HL-60 (cell line): ENCODE data around the gene POLR1F.

Experiments
- DNase-seq, 2 experiments: peaks; one replicate each; pipeline ENCODE4 v3.0.0-alpha.2; 2010 to 2020; ENCODE audit warnings: low read depth in 1 of 2, low spot score in 1 of 2
- H3K27ac ChIP-seq: fragments of 250-450 bp; sonication (Bioruptor Pico); replicated peaks from 2 replicates; pipeline ENCODE4 v1.5.1; 2020; ENCODE audit warnings: mild to moderate bottlenecking, moderate library complexity
- H3K27me3 ChIP-seq: fragments of 250-450 bp; sonication (Bioruptor Pico); 2 replicates; pipeline ENCODE4 v1.5.1; 2021; ENCODE audit warnings: mild to moderate bottlenecking, moderate library complexity; ENCODE audit not compliant: insufficient read depth, poor library complexity, severe bottlenecking
- H3K4me3 ChIP-seq: replicated peaks from 2 replicates; pipeline ENCODE4 v1.5.1; 2011; ENCODE audit warnings: mild to moderate bottlenecking, control low read depth, low read length; ENCODE audit not compliant: insufficient read depth
- GABPA ChIP-seq: IDR thresholded peaks from 2 replicates; pipeline ENCODE4 v1.6.1; 2012; ENCODE audit warnings: low read depth
- POLR2AphosphoS5 ChIP-seq: IDR thresholded peaks from 2 replicates; pipeline ENCODE4 v1.6.1; 2012; ENCODE audit warnings: low read depth
- REST ChIP-seq: IDR thresholded peaks from 2 replicates; pipeline ENCODE4 v1.6.1; 2012; ENCODE audit warnings: low read depth; ENCODE audit not compliant: insufficient replicate concordance
- SPI1 ChIP-seq: IDR thresholded peaks from 2 replicates; pipeline ENCODE4 v1.6.1; 2012; ENCODE audit warnings: low read depth, mild to moderate bottlenecking, borderline replicate concordance
- long read RNA-seq: library from polyadenylated mRNA; unstranded; transcript quantifications from one replicate; pipeline ENCODE4 v2.0.0, GENCODE V29; 2020
- TF ChIP-seq, protein P1 (sequence below): IDR thresholded peaks from one replicate; pipeline ENCODE4 v1.5.1; 2011; ENCODE audit warnings: low read length, control low read depth, inconsistent platforms; ENCODE audit not compliant: insufficient read depth

The POLR1F gene, protein sequence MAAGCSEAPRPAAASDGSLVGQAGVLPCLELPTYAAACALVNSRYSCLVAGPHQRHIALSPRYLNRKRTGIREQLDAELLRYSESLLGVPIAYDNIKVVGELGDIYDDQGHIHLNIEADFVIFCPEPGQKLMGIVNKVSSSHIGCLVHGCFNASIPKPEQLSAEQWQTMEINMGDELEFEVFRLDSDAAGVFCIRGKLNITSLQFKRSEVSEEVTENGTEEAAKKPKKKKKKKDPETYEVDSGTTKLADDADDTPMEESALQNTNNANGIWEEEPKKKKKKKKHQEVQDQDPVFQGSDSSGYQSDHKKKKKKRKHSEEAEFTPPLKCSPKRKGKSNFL
- long read RNA-seq, transcript TWISTNB-201 (4 exons, 3,942 nt), result major isoform, 30 of 62 reads
- long read RNA-seq, transcript TWISTNB-202 (2 exons, 427 nt), result minor isoform, 9 of 62 reads
- long read RNA-seq, partial matches to known transcripts, result 0 of 62 reads
- long read RNA-seq, other reads (novel, unspliced or antisense), result 23 of 62 reads

GRCh38 chr7:19708397-19709248 lies at the start of gene POLR1F:
TSS of gene POLR1F (minus strand) at chr7:19709037. CDS start at chr7:19709016, 21 bp downstream.
- TF ChIP-seq, protein P1, sequence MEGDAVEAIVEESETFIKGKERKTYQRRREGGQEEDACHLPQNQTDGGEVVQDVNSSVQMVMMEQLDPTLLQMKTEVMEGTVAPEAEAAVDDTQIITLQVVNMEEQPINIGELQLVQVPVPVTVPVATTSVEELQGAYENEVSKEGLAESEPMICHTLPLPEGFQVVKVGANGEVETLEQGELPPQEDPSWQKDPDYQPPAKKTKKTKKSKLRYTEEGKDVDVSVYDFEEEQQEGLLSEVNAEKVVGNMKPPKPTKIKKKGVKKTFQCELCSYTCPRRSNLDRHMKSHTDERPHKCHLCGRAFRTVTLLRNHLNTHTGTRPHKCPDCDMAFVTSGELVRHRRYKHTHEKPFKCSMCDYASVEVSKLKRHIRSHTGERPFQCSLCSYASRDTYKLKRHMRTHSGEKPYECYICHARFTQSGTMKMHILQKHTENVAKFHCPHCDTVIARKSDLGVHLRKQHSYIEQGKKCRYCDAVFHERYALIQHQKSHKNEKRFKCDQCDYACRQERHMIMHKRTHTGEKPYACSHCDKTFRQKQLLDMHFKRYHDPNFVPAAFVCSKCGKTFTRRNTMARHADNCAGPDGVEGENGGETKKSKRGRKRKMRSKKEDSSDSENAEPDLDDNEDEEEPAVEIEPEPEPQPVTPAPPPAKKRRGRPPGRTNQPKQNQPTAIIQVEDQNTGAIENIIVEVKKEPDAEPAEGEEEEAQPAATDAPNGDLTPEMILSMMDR, result peak; percentile 74
- peak; percentile 59 for TF ChIP-seq REST
- TF ChIP-seq POLR2AphosphoS5, result peak; percentile 86
- peak; percentile 2; the same call in 1 of the 2 replicates for TF ChIP-seq SPI1
- TF ChIP-seq GABPA, result no peak
- Histone ChIP-seq H3K27me3 (no peaks in the 10 kb centered on the region), H3K27ac (peak within 1 kb of the TSS; percentile 75), H3K4me3 (peak within 1 kb of the TSS; percentile 93)
- peak; percentile 88 to 94 for DNase-seq

DNA sequence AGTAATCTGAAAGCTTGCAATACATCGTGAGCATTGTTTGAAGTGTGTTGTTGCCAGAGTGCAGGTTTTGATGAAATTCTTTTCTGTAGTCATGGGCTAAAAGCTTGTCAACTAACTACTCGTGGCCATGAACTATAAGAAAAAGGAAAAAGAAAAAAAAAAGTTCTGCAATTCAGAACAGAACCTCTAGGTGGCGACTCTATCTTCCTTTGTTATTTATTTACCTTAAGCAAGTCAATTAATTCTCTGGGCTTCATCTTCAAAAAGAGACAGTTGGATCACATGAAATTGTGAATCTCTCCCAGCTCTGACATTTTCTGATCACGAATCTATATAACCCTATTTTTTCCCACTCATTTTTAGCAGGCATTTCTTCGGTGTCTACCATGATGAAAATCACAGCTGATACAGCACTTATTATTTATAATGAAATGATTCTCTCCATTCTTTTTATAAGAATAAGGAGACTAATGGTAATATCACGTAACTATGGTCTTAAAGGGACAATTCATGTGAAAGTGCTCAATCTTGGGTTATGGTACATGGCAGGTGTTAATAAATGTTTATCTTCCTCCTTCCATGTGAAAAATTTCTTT lies 45.8 kb upstream of the POLR1F start:
- Histone ChIP-seq H3K4me3 (no peak overlapping the region), H3K27me3 (peaks cover 6% of the 10 kb centered on the region), H3K27ac (no peak overlapping the region)
- no peak for DNase-seq
- no peak for TF ChIP-seq POLR2AphosphoS5
- TF ChIP-seq REST, result no peak
- TF ChIP-seq, protein P1, result peak; percentile 48
- TF ChIP-seq GABPA, result no peak

- no peak for TF ChIP-seq SPI1
- no peak for TF ChIP-seq POLR2AphosphoS5
- TF ChIP-seq GABPA, result no peak
- no peak overlapping the region for H3K27ac ChIP-seq
Measured at GRCh38 chr7:19752020-19752419, 43.2 kb upstream of the POLR1F start.

More at GRCh38 chr7:19752020-19752419, 43.2 kb upstream of the POLR1F start:
- H3K4me3 ChIP-seq, result no peak overlapping the region
- DNase-seq, result no peak
- H3K27me3 ChIP-seq, result no peaks in the 10 kb centered on the region
